ENCODE data around the gene CTSA. TPM values are rescaled to one million over a fixed set of nuclear protein-coding genes. Genes with fewer than 3 reads are reported as not detected.
"Not testable (repeated sequence)": the region's sequence is repeated elsewhere in the genome, so short reads cannot be mapped to it uniquely, and the experiment has no call there.

Gene CTSA
- total RNA-seq, 1 experiment from 2014 or later: 109 TPM

GRCh38 chr20:45899046-45899835 lies 8.1 kb downstream of the CTSA start (continued):
- TF ChIP-seq YY1 (IDR thresholded peaks at IDR 0.05; ENCODE audit: extremely low read depth, insufficient replicate concordance, low read depth, low read length): no peak
- no peak for TF ChIP-seq CTCF (IDR thresholded peaks at IDR 0.05 in 2 of 3, conservative IDR thresholded peaks at IDR 0.05 in 1 of 3; ENCODE audit: borderline replicate concordance in 1 of 3, insufficient read depth in 1 of 3, low read depth in 2 of 3, low read length in 2 of 3)
- TF ChIP-seq ATF3 (IDR thresholded peaks at IDR 0.05): no peak
- no peak for TF ChIP-seq ZFX (IDR thresholded peaks at IDR 0.05)
- TF ChIP-seq JUND (IDR thresholded peaks at IDR 0.05): no peak
- no peak for TF ChIP-seq FOSL1 (IDR thresholded peaks at IDR 0.05; ENCODE audit: low read depth)
- TF ChIP-seq CBX3 (IDR thresholded peaks at IDR 0.05; ENCODE audit: low read depth): no peak

GRCh38 chr20:45901332-45901731 lies 10.2 kb downstream of the CTSA start:
- RAD21 ChIA-PET (ENCODE audit: low non-redundant PET in 1 of 2, low total read pairs in 2 of 2, uncharacterized antibody in 2 of 2, unreplicated experiment in 2 of 2); H3K79me2 ChIP-seq (ENCODE audit: insufficient read depth, low read length); H3K27me3 ChIP-seq (ENCODE audit: insufficient read depth, low read length); CTCF ChIA-PET; H3K4me3 ChIP-seq (replicated peaks in 1 of 2; ENCODE audit: low read depth in 1 of 2, low read length in 2 of 2); POLR2A ChIA-PET; H3K9me3 ChIP-seq (ENCODE audit: control insufficient read depth in 1 of 2, insufficient read depth in 1 of 2, low read depth in 1 of 2, low read length in 2 of 2); H4K20me1 ChIP-seq (ENCODE audit: insufficient read depth); H3K36me3 ChIP-seq (ENCODE audit: control insufficient read depth in 1 of 2, insufficient read depth in 2 of 2, low read length in 2 of 2); DNase-seq (ENCODE audit: low read depth, low spot score); H3K4me2 ChIP-seq (ENCODE audit: low read length); ATAC-seq; intact Hi-C loops (cut with micrococcal nuclease); H2AFZ ChIP-seq (ENCODE audit: low read depth, low read length, poor library complexity, severe bottlenecking); BruUV-seq (replicated peaks); H3K27ac ChIP-seq (ENCODE audit: low read depth, low read length); H3K9me2 ChIP-seq (ENCODE audit: insufficient read depth); H3K9ac ChIP-seq (ENCODE audit: low read length): not testable (repeated sequence)
- H3K4me1 ChIP-seq (ENCODE audit: control insufficient read depth in 1 of 2, insufficient read depth in 2 of 2, low read length in 2 of 2): peaks cover 5 to 18% of the 10 kb centered on the region in 2 experiments; a peak in 3 of 4 replicates
